Liver (tissue), 3 donors: Measurements from ENCODE around the gene TPD52L1.

ENCODE experiments used
- EGR1 ChIP-seq, 2 donors: IDR thresholded peaks; 2 replicates each; pipeline ENCODE4 v1.6.1; 2016 to 2018; ENCODE audit warnings: antibody characterized with exemption in 2 of 2, low read depth in 2 of 2
- RAD21 ChIP-seq, 2 donors: IDR thresholded peaks; 2 replicates each; pipeline ENCODE4 v1.6.1; 2016; ENCODE audit warnings: antibody characterized with exemption in 2 of 2, mild to moderate bottlenecking in 2 of 2
- SP1 ChIP-seq: IDR thresholded peaks from 2 replicates; pipeline ENCODE4 v1.6.1; 2018; ENCODE audit warnings: antibody characterized with exemption, mild to moderate bottlenecking
- YY1 ChIP-seq: IDR thresholded peaks from 2 replicates; pipeline ENCODE4 v1.6.1; 2016; ENCODE audit warnings: antibody characterized with exemption, mild to moderate bottlenecking
- TF ChIP-seq, protein P1 (sequence below): fragments of 150-350 bp; IDR thresholded peaks from 2 replicates; pipeline ENCODE4 v1.5.1; 2017; ENCODE audit warnings: improper control_type of control experiment, low read depth, low read length; ENCODE audit not compliant: missing input control
- TF ChIP-seq, protein P2 (sequence below): IDR thresholded peaks from 2 replicates; pipeline ENCODE4 v1.6.1; 2016; ENCODE audit warnings: antibody characterized with exemption
- TF ChIP-seq, protein P3 (sequence below): IDR thresholded peaks from 2 replicates; pipeline ENCODE4 v1.6.1; 2016; ENCODE audit warnings: antibody characterized with exemption, mild to moderate bottlenecking
- TF ChIP-seq, protein P4 (sequence below): IDR thresholded peaks from 2 replicates; pipeline ENCODE4 v1.6.1; 2016; ENCODE audit warnings: antibody characterized with exemption
- donor health status: healthy.
- donor health status: healthy.

DNA sequence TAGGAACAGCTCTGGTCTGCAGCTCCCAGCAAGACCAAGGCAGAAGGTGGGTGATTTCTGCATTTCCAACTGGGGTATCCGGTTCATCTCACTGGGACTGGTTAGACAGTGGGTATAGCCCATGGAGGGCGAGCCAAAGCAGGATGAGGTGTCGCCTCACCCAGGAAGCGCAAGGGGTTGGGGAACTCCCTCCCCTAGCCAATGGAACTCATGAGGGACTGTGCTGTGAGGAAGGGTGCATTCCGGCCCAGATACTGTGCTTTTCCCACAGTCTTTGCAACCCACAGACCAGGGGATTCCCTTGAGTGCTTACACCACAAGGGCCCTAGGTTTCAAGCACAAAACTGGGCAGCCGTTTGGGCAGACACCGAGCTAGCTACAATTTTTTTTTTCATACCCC lies 126.4 kb downstream of the TPD52L1 start:
- TF ChIP-seq, protein P1, sequence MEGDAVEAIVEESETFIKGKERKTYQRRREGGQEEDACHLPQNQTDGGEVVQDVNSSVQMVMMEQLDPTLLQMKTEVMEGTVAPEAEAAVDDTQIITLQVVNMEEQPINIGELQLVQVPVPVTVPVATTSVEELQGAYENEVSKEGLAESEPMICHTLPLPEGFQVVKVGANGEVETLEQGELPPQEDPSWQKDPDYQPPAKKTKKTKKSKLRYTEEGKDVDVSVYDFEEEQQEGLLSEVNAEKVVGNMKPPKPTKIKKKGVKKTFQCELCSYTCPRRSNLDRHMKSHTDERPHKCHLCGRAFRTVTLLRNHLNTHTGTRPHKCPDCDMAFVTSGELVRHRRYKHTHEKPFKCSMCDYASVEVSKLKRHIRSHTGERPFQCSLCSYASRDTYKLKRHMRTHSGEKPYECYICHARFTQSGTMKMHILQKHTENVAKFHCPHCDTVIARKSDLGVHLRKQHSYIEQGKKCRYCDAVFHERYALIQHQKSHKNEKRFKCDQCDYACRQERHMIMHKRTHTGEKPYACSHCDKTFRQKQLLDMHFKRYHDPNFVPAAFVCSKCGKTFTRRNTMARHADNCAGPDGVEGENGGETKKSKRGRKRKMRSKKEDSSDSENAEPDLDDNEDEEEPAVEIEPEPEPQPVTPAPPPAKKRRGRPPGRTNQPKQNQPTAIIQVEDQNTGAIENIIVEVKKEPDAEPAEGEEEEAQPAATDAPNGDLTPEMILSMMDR, result no peak
- TF ChIP-seq, protein P2, sequence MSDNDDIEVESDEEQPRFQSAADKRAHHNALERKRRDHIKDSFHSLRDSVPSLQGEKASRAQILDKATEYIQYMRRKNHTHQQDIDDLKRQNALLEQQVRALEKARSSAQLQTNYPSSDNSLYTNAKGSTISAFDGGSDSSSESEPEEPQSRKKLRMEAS, result no peak
- TF ChIP-seq EGR1 (IDR thresholded peaks at IDR 0.05; ENCODE audit: low read depth in 2 of 2), result no peak
- no peak for TF ChIP-seq RAD21 (IDR thresholded peaks at IDR 0.05)
- TF ChIP-seq SP1, result no peak
- TF ChIP-seq, protein P3, sequence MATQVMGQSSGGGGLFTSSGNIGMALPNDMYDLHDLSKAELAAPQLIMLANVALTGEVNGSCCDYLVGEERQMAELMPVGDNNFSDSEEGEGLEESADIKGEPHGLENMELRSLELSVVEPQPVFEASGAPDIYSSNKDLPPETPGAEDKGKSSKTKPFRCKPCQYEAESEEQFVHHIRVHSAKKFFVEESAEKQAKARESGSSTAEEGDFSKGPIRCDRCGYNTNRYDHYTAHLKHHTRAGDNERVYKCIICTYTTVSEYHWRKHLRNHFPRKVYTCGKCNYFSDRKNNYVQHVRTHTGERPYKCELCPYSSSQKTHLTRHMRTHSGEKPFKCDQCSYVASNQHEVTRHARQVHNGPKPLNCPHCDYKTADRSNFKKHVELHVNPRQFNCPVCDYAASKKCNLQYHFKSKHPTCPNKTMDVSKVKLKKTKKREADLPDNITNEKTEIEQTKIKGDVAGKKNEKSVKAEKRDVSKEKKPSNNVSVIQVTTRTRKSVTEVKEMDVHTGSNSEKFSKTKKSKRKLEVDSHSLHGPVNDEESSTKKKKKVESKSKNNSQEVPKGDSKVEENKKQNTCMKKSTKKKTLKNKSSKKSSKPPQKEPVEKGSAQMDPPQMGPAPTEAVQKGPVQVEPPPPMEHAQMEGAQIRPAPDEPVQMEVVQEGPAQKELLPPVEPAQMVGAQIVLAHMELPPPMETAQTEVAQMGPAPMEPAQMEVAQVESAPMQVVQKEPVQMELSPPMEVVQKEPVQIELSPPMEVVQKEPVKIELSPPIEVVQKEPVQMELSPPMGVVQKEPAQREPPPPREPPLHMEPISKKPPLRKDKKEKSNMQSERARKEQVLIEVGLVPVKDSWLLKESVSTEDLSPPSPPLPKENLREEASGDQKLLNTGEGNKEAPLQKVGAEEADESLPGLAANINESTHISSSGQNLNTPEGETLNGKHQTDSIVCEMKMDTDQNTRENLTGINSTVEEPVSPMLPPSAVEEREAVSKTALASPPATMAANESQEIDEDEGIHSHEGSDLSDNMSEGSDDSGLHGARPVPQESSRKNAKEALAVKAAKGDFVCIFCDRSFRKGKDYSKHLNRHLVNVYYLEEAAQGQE, result no peak
- TF ChIP-seq, protein P4, sequence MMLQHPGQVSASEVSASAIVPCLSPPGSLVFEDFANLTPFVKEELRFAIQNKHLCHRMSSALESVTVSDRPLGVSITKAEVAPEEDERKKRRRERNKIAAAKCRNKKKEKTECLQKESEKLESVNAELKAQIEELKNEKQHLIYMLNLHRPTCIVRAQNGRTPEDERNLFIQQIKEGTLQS, result no peak
- TF ChIP-seq YY1, result no peak
